Left kidney (tissue), 2 donors: ENCODE results near the gene ERBB4. TPM values are rescaled to one million over a fixed set of nuclear protein-coding genes. Genes with fewer than 3 reads are reported as not detected.

Experiments
- DNase-seq: peaks from one replicate; pipeline ENCODE4 v3.0.0-alpha.2; 2013
- polyA plus RNA-seq: library from polyadenylated mRNA; unstranded; fragments of 120-200 nt; gene quantifications from one replicate; pipeline ENCODE4 v1.2.1, GENCODE V29; 2013; ENCODE audit not compliant: insufficient read length

The ERBB4 gene
- polyA plus RNA-seq, 1 donor = 58.8 TPM

GRCh38 chr2:211923019-211923418, 615.6 kb downstream of the ERBB4 start:
- no peak for DNase-seq

GRCh38 chr2:211903961-211904360, 634.6 kb downstream of the ERBB4 start:
- DNase-seq = no peak

- no peak for DNase-seq
Measured at GRCh38 chr2:211901226-211901846, 637.3 kb downstream of the ERBB4 start.

- no peak for DNase-seq
Measured at GRCh38 chr2:211900518-211900917, 638.1 kb downstream of the ERBB4 start.

GRCh38 chr2:211900000-211900399, 638.6 kb downstream of the ERBB4 start:
- peak; percentile 15 for DNase-seq

- no peak for DNase-seq
Measured at GRCh38 chr2:211898702-211899101, 639.9 kb downstream of the ERBB4 start.

- no peak for DNase-seq
Measured at GRCh38 chr2:211881449-211881848, 657.2 kb downstream of the ERBB4 start.

GRCh38 chr2:211879323-211879722, 659.3 kb downstream of the ERBB4 start:
- no peak for DNase-seq

- DNase-seq = no peak
Measured at GRCh38 chr2:211877061-211877460, 661.5 kb downstream of the ERBB4 start.

GRCh38 chr2:211875488-211875887, 663.1 kb downstream of the ERBB4 start:
- DNase-seq = no peak

GRCh38 chr2:211868996-211869533, 669.5 kb downstream of the ERBB4 start:
- no peak for DNase-seq

GRCh38 chr2:211867845-211868451, 670.7 kb downstream of the ERBB4 start:
- DNase-seq = peak; percentile 13

- DNase-seq = no peak
Measured at GRCh38 chr2:211864328-211864727, 674.3 kb downstream of the ERBB4 start.

GRCh38 chr2:211860224-211860623, 678.4 kb downstream of the ERBB4 start:
- DNase-seq = no peak

- DNase-seq = no peak
Measured at GRCh38 chr2:211854832-211855231, 683.8 kb downstream of the ERBB4 start.

- peak; percentile 8 for DNase-seq
Measured at GRCh38 chr2:211846714-211847113, 691.9 kb downstream of the ERBB4 start.

- no peak for DNase-seq
Measured at GRCh38 chr2:211846036-211846400, 692.6 kb downstream of the ERBB4 start.

- no peak for DNase-seq
Measured at GRCh38 chr2:211845338-211846035, 693.1 kb downstream of the ERBB4 start.

- DNase-seq = no peak
Measured at GRCh38 chr2:211837706-211838105, 700.9 kb downstream of the ERBB4 start.

GRCh38 chr2:211837206-211837605, 701.4 kb downstream of the ERBB4 start:
- DNase-seq = no peak

- DNase-seq = no peak
Measured at GRCh38 chr2:211836409-211836808, 702.2 kb downstream of the ERBB4 start.

- no peak for DNase-seq
Measured at GRCh38 chr2:211835695-211836094, 702.9 kb downstream of the ERBB4 start.

- no peak for DNase-seq
Measured at GRCh38 chr2:211833582-211834279, 704.9 kb downstream of the ERBB4 start.
